SK-MEL-5 (cell line): ENCODE measurements around the gene SAMHD1. TPM values are rescaled to one million over a fixed set of nuclear protein-coding genes. Genes with fewer than 3 reads are reported as not detected.
"Not testable (repeated sequence)": the region's sequence is repeated elsewhere in the genome, so short reads cannot be mapped to it uniquely, and the experiment has no call there.

Experiments
- DNase-seq: peaks from one replicate; pipeline ENCODE4 v3.0.0-alpha.2; 2016; ENCODE audit warnings: low read depth, low spot score
- in situ Hi-C: cut with HindIII; loops from 2 replicates; pipeline ENCODE4 v1.10.0; 2016; ENCODE audit warnings: low sequenced_read_pairs, high pct_unique_total_duplicates, low pct_unique_long_range_greater_than_20kb
- polyA plus RNA-seq, 2 experiments: library from polyadenylated mRNA; depleted of rRNA; stranded (reverse); fragments of >200 nt; gene quantifications; 2 replicates each; pipeline ENCODE4 v1.2.3, GENCODE V29; 2015
- total RNA-seq: library from RNA; depleted of rRNA; stranded (reverse); fragments of >200 nt; shearing (Covaris generic); gene quantifications from 2 replicates; pipeline ENCODE4 v1.2.3, GENCODE V29; 2014; rRNA removed

SAMHD1 gene
- 16.4 and 17.5 TPM in 2 replicates for total RNA-seq
- 13.2 and 18.0 TPM in 2 replicates for polyA plus RNA-seq (2015; cell fraction: cytosol; rRNA removed)
- 10.1 and 15.1 TPM in 2 replicates for polyA plus RNA-seq (2015; cell fraction: nucleus; rRNA removed)

DNA sequence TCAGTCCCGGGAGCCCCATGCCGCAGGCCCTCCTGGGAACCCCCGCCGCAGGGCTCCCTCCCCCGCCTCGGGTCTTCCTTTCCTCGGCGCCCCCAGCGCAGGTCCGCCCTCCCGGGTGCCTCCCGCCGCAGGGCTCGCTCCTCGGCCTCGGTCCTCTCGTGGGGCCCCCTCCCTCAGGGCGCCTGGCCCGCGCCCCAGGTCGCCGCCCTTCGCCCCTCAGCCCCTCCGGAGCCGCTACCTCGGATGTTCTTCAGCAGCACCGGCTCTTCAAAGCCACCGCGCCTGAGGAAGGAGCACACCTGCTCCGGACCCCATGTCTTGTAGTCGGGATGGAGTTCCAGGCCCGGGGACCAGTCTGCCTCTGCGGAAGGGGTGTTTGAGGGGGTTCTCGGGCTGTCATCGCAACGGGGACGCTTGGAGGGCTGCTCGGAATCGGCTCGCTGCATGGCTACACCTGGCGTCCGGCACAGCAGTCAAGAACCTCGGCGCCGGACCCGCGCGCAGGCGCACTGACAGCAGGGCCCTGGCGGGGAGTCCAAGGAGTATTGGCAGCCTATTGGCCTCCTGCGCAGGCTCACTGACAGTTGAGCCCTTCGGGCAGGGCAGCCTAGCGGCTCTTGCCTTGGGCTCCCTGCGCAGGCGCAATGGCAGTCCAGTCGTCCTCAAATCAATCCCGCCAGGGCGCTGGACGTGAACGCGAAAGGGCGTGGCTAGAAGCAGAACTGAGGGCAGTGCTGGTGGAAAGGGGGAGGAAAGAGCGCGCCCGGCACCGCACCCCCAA, at the start of gene SAMHD1:
Gene SAMHD1 (minus strand): TSS at position 511 of the 781 bp plus-strand sequence. CDS start 65 bp downstream, at position 446.
- DNase-seq: peak; percentile 98
- in situ Hi-C loops: no loop called here

DNA sequence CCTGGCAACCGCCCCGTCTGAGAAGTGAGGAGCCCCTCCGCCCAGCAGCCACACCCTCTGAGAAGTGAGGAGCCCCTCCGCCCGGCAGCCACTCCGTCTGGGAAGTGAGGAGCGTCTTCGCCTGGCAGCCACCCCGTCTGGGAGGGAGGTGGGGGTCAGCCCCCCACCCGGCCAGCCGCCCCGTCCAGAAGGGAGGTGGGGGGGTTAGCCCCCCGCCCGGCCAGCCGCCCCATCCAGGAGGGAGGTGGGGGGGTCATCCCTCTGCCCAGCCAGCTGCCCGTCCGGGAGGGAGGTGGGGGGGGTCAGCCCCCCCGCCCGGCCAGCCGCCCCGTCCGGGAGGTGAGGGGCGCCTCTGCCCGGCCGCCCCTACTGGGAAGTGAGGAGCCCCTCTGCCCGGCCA, 48.7 kb upstream of the SAMHD1 start:
- in situ Hi-C loops, DNase-seq: not testable (repeated sequence)

GRCh38 chr20:36998652-36999051, 47.1 kb upstream of the SAMHD1 start:
- in situ Hi-C loops: no loop called here
- DNase-seq: no peak

GRCh38 chr20:36997121-36997520, 45.6 kb upstream of the SAMHD1 start:
- no peak for DNase-seq
- in situ Hi-C loops: no loop called here

DNA sequence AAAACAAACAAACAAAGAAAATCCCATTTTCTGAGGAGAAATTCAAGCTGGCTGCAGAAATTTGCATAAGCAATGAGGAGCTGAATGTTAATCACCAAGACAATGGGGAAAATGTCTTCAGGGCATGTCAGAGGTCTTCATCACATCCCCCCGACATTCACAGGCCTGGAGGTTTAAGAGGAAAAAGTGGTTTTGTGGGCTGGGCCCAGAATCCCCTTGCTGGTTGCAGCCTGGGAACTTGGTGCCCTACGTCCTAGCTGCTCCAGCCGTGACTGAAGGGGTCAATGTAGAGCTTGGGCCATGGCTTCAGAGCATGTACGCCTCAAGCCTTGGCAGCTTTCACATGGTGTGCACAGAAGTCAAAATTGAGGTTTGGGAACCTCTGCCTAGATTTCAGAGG, 42.7 kb upstream of the SAMHD1 start:
- in situ Hi-C loops, DNase-seq: not testable (repeated sequence)

GRCh38 chr20:36992802-36993334, 41.4 kb upstream of the SAMHD1 start:
- in situ Hi-C loops: no loop called here
- DNase-seq: no peak

GRCh38 chr20:36991703-36992102, 40.2 kb upstream of the SAMHD1 start:
- DNase-seq: no peak
- in situ Hi-C loops: no loop called here

DNA sequence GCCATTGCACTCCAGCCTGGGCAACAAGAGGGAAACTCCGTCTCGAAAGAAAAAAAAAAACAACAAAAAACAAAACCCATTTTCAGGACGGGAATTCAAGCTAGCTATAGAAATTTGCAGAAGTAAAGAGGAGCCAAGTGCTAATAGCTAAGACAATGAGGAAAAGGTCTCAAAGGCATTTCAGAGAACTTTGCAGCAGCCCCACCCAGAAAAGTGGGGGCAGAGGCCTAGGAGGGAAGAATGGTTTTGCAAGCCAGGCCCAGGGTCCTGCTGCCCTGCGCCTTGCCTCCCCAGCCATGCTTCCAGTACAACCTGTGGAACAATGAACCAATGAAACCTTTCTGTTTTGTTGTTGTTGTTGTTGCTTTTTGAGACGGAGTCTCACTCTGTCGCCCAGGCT, 38.3 kb upstream of the SAMHD1 start:
- in situ Hi-C loops: no loop called here
- no peak for DNase-seq

GRCh38 chr20:36988494-36988966, 37.0 kb upstream of the SAMHD1 start:
- in situ Hi-C loops: no loop called here
- DNase-seq: no peak

DNA sequence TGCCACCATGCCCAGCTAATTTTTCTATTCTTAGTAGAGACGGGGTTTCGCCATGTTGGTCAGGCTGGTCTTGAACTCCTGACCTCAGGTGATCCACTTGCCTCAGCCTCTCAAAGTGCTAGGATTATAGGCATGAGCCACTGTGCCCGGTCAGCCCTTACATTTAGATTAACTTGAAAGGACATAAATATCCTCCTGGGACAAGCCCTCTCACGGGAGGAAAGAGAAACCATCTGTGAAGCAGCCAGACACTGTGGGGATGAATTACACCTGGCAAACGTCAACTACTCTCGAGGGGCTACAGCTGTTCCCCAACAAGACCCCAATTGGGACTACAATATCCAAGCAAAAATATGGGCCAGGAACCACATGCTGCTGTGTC, 32.7 kb upstream of the SAMHD1 start:
- DNase-seq: no peak
- in situ Hi-C loops: no loop called here

GRCh38 chr20:36975099-36975818, 23.8 kb upstream of the SAMHD1 start:
- no peak for DNase-seq
- in situ Hi-C loops: no loop called here

DNA sequence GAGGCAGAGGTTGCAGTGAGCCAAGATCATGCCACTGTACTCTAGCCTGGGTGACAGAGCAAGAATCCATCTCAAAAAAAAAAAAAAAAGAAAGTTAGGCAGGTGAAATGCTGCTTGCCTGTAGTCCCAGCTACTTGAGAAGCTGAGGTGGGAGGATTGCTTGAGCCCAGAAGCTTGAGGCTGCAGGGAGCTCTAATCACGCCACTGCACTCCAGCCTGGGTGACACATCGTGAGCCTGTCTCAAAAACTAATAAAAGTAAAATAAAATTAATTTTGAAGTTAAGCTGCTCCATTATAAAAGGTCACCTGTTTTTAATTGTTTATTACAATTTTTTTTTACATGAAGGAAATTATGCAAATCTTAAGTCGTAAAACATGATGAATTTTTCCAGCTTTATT, 23.2 kb upstream of the SAMHD1 start:
- in situ Hi-C loops: no loop called here

GRCh38 chr20:36971103-36971502, 19.6 kb upstream of the SAMHD1 start:
- no peak for DNase-seq
- in situ Hi-C loops: no loop called here

More for the DNA sequence above, 23.2 kb upstream of the SAMHD1 start:
- no peak for DNase-seq

DNA sequence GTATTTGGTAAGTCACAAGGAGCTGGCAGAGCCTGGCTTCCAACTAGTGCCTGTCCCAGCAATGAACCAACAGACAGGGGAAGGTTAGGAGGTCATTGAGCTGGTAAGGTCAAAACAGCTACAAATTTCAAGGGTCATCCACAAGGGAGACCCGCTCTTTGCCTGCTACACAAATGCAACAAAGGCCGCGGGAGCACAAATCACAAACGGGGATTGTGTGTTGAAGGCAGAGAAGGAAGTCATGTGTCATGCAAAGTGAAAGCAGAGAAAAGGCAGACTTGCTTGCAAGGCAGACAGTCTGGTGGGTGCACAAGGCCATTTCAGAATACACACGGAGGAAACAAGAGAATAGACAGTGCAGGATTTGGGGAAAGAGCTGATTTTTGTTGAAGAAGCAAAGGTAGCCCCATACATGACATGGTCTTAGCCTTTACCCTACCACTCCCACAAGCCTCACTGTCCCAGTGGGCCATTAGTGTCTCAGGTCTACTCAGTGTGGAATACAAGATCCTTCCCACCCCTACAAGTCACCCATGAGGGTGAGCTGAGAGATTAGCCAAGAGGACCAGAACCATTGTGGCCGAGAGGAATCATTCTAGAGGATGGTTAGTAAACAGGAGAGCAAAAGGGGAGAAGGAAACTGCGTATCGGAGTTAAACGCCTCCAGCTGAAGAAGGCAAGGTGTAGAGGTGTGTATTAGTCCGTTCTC, 18.1 kb upstream of the SAMHD1 start:
- DNase-seq: peak; percentile 40
- in situ Hi-C loops: no loop called here

GRCh38 chr20:36969051-36969450, 17.5 kb upstream of the SAMHD1 start:
- no peak for DNase-seq
- in situ Hi-C loops: no loop called here

GRCh38 chr20:36967636-36968035, 16.1 kb upstream of the SAMHD1 start:
- DNase-seq: no peak
- in situ Hi-C loops: no loop called here

DNA sequence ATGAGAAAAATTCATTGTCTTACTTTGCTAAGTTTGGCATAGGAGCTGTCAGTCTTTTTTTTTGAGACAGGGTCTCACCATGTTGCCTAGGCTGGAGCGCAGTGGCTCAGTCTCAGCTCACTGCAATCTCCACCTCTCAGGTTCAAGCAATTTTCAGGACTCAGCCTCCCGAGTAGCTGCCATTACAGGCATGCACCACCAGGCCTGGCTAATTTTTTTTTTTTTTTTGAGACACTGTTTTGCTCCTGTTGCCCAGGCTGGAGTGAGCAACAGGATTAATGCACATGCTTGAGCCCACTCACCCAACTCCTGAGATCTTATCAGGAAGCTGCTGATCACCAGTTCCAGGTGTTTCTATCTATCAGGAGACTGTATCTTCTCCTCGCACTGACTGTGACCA, 15.5 kb upstream of the SAMHD1 start:
- DNase-seq, in situ Hi-C loops: not testable (repeated sequence)
